OCI-LY1 (cell line): ENCODE data around the gene FBXW8.

ENCODE experiments used
- EZH2 ChIP-seq: fragments of 200-600 bp; sonication (generic), shearing (Covaris generic); IDR thresholded peaks from 2 replicates; pipeline ENCODE4 v1.8.0; 2017; ENCODE audit warnings: borderline replicate concordance, mixed run types, mild to moderate bottlenecking, antibody characterized with exemption, low read length, moderate library complexity, mixed read lengths
- TF ChIP-seq, protein P1 (sequence below): fragments of 200-600 bp; sonication (generic), shearing (Covaris generic); IDR thresholded peaks from 2 replicates; pipeline ENCODE4 v1.5.1; 2017; ENCODE audit warnings: mild to moderate bottlenecking, antibody characterized with exemption, low read length, moderate library complexity, mixed read lengths

DNA sequence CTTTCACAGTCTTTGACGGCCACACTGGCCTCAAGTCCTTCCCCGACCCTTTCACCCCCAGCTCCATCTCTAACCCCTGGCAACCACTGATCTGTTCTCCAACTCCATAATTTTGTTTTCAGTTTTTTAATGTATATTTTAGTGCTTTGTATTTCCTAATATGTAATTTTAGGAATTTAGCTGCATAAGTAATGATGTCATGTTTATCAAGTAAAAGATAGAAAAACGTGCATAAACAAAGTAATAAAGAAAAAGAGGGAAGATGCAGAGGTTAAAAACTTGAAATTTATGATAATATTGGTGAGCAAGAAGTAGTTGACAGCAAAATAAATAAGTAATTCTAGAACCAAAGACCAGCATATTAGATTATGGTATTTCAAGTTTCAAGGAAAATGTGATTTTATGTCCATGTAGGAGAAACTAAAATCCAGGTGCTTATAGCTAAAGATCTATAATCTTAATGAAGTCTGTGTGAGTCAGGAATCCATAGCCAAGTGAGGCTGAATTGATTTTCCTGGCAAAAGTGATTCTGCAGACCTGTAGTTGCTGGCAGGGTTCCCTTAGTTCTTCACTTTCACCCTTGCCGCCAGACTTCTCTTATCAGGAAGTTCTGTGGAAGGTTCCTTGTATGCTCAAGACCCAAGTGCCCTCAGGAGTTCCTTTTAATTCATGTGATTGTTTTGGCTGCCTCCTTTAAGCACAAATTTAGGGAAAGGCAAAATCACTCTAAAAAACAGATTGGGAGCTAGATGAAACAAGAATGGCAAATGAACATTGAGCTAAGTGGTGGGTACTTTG is 24.4 kb downstream of the FBXW8 start:
- TF ChIP-seq, protein P1, sequence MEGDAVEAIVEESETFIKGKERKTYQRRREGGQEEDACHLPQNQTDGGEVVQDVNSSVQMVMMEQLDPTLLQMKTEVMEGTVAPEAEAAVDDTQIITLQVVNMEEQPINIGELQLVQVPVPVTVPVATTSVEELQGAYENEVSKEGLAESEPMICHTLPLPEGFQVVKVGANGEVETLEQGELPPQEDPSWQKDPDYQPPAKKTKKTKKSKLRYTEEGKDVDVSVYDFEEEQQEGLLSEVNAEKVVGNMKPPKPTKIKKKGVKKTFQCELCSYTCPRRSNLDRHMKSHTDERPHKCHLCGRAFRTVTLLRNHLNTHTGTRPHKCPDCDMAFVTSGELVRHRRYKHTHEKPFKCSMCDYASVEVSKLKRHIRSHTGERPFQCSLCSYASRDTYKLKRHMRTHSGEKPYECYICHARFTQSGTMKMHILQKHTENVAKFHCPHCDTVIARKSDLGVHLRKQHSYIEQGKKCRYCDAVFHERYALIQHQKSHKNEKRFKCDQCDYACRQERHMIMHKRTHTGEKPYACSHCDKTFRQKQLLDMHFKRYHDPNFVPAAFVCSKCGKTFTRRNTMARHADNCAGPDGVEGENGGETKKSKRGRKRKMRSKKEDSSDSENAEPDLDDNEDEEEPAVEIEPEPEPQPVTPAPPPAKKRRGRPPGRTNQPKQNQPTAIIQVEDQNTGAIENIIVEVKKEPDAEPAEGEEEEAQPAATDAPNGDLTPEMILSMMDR: no peak
- TF ChIP-seq EZH2: no peak
